ENCODE results near the gene TMEM200C.
A peak's percentile ranks its signal among the peaks of the same experiment; 100 is the strongest.

TMEM200C gene

DNA sequence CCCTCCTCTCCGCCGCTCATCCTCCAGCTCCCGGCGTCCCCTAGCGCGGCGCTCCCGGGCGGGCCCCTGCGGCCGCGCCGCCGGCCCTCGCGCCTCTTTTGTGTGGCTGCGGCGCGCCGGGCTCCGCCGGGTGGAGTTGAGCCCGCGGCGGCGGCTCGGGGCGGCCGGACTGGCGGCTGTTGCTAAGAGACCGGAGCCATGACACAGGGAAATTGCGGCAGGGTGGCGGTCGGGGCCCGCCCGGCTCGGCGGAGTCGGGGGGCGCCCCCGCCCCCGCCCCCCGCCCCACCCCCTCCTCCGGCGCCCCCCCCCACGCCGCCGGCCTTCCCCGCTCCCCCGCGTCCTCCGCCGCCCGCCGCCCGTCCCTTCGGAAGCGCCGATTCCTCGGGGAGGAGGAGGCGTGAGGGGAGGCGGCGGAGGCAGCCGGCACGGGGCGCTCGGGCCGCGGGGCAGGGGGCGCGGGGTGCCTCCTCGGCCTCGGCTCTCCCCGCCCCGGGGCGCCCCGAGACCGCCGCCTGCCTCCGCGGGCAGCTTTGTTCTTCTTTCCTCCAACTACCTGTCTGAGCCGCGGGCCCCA is at the start of gene TMEM200C:
Gene TMEM200C (minus strand): TSS at position 224 of the 577 bp plus-strand sequence. CDS start 3,459 bp downstream, outside the sequence.
- no peak within 1 kb of the TSS for H3K27ac ChIP-seq
- intact Hi-C loops (cut with DNase I; ENCODE audit: low total_unique reads) = no loop called here

DNA sequence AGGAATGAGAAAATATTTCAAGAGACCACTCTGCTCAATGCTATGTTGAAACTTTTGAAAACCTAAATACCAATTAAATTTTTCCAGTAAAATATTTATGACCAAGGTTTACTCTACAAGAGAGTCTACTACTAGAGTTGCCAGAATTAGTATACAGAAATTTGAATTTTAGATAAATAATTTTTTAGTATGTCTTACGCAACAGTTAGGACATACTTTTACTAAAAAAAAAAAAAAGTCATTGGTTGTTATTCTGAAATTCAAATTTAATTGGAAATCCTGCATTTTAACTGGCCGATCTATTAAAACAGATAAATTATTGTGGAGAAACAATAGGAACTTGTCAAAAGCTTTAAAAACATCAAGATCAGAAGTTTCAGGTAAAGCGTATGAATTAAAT is 49.1 kb upstream of the TMEM200C start:
- Histone ChIP-seq H3K27me3 (no peaks in the 10 kb centered on the region), H3K27ac (no peak overlapping the region), H3K4me3 (no peak overlapping the region), H3K9me3 (no peaks in the 10 kb centered on the region), H3K4me1 (no peaks in the 10 kb centered on the region), H3K36me3 (no peaks in the 10 kb centered on the region)
- intact Hi-C loops (cut with DNase I; ENCODE audit: low total_unique reads) = no loop called here
- TF ChIP-seq, protein P1, sequence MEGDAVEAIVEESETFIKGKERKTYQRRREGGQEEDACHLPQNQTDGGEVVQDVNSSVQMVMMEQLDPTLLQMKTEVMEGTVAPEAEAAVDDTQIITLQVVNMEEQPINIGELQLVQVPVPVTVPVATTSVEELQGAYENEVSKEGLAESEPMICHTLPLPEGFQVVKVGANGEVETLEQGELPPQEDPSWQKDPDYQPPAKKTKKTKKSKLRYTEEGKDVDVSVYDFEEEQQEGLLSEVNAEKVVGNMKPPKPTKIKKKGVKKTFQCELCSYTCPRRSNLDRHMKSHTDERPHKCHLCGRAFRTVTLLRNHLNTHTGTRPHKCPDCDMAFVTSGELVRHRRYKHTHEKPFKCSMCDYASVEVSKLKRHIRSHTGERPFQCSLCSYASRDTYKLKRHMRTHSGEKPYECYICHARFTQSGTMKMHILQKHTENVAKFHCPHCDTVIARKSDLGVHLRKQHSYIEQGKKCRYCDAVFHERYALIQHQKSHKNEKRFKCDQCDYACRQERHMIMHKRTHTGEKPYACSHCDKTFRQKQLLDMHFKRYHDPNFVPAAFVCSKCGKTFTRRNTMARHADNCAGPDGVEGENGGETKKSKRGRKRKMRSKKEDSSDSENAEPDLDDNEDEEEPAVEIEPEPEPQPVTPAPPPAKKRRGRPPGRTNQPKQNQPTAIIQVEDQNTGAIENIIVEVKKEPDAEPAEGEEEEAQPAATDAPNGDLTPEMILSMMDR (IDR thresholded peaks at IDR 0.05) = no peak
- DNase-seq = no peak

More for the DNA sequence above, at the start of gene TMEM200C:
- no peaks in the 10 kb centered on the region for H3K9me3 ChIP-seq
- H3K27me3 ChIP-seq = peaks cover 0 to 67% of the 10 kb centered on the region in 2 donors
- TF ChIP-seq, protein P1 (IDR thresholded peaks at IDR 0.05) = no peak
- peaks cover 0 to 30% (median 23%) of the 10 kb centered on the region in 4 donors for H3K4me1 ChIP-seq
- DNase-seq = no peak
- H3K36me3 ChIP-seq = no peaks in the 10 kb centered on the region
- H3K4me3 ChIP-seq = peak within 1 kb of the TSS; percentile 35 to 50

DNA sequence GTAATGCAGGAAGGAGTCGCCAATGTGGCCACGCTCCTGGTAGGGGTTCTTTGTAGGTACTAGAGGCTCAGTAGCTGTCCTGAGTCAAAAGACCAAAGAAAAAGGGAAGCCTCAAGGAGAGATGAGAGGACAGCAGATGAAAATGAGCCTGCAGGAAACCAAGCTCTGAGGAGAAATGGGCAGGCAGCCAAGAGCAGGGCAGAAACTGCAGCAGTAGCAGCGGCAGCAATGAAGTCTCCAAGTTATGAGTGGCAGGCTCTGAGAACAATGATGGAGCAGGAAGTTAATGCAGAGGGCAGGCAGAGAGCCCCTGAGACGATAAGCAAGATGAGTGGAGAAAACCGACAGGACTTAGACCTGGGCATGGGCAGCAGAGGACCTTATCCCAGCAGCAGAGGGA is 48.2 kb upstream of the TMEM200C start:
- Histone ChIP-seq H3K4me3 (no peak overlapping the region), H3K36me3 (no peaks in the 10 kb centered on the region), H3K27me3 (no peaks in the 10 kb centered on the region), H3K27ac (no peak overlapping the region), H3K4me1 (no peaks in the 10 kb centered on the region), H3K9me3 (no peaks in the 10 kb centered on the region)
- intact Hi-C loops (cut with DNase I; ENCODE audit: low total_unique reads) = no loop called here
- TF ChIP-seq, protein P1 (IDR thresholded peaks at IDR 0.05) = no peak
- DNase-seq = no peak

DNA sequence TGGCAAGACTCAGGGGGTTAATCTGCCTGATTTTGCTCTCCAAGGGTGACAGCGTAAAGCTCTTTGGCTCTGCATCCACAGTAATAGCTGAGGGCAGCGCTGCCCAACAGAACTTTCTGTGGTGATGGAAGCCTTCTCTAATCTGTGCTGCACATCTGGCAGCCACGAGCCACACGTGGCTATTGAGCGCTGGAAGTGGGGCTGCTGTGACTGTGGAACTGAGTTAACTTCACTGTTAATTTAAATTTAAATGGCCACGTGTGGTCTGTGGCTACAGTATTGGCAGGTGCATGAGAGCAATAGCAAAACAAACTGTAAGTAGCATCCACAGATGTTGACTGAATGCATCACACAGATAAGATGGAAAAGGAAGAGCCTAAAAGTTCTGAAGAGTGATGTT is 47.3 kb upstream of the TMEM200C start:
- Histone ChIP-seq H3K27me3 (no peaks in the 10 kb centered on the region), H3K27ac (no peak overlapping the region), H3K36me3 (no peaks in the 10 kb centered on the region), H3K4me3 (no peak overlapping the region), H3K9me3 (no peaks in the 10 kb centered on the region), H3K4me1 (no peaks in the 10 kb centered on the region)
- TF ChIP-seq, protein P1 (IDR thresholded peaks at IDR 0.05) = no peak
- no peak for DNase-seq
- intact Hi-C loops (cut with DNase I; ENCODE audit: low total_unique reads) = no loop called here

DNA sequence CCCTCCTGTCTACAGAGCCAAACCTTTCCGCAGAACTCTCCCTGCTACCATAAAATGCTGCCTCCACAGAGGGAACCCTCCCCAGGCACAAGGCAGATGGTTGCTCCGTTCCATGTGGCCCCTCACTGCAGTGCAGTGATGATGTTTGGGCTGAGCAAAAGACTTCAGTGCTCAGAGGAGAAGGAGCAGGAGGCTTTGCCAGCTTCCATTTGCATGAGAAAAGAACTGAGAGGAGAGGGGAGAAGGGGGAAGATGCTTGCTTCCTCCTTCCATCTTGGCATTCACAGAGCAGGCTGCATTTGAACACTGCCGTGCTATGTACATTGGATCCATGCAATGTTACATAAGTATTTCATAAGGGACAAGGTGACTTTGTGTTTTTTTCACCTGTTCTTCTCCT is 46.6 kb upstream of the TMEM200C start:
- intact Hi-C loops (cut with DNase I; ENCODE audit: low total_unique reads) = no loop called here
- TF ChIP-seq, protein P1 (IDR thresholded peaks at IDR 0.05) = no peak
- no peaks in the 10 kb centered on the region for H3K9me3 ChIP-seq

More for the DNA sequence above, 46.6 kb upstream of the TMEM200C start:
- no peaks in the 10 kb centered on the region for H3K4me1 ChIP-seq
- DNase-seq = no peak
- H3K27ac ChIP-seq = no peak overlapping the region
- H3K4me3 ChIP-seq = no peak overlapping the region
- H3K36me3 ChIP-seq = no peaks in the 10 kb centered on the region
- no peaks in the 10 kb centered on the region for H3K27me3 ChIP-seq

Measured in tibial artery (tissue), 4 donors.